ENCODE results near the gene LRRC4B. TPM values are rescaled to one million over a fixed set of nuclear protein-coding genes. Genes with fewer than 3 reads are reported as not detected.

Gene LRRC4B
- total RNA-seq, 1 donor from 2014 or later = not detected

GRCh38 chr19:50559636-50560035 is 8.6 kb downstream of the LRRC4B start:
- Mint-ChIP-seq H3K4me1 (ENCODE audit: low read depth, unreplicated experiment) (no peaks in the 10 kb centered on the region), H3K27me3 (ENCODE audit: low read depth, unreplicated experiment) (no peaks in the 10 kb centered on the region), H3K36me3 (ENCODE audit: low read depth, unreplicated experiment) (no peaks in the 10 kb centered on the region), H3K27ac (ENCODE audit: unreplicated experiment) (no peak overlapping the region), H3K9me3 (ENCODE audit: unreplicated experiment) (peaks cover 12% of the 10 kb centered on the region), H3K4me3 (ENCODE audit: unreplicated experiment) (no peak overlapping the region)
- no peak overlapping the region for H3K27ac ChIP-seq (ENCODE audit: low read depth, low read length)
- H3K9ac ChIP-seq (ENCODE audit: low read length) = no peak overlapping the region
- H3K79me2 ChIP-seq (ENCODE audit: insufficient read depth, low read length) = no peaks in the 10 kb centered on the region
- DNase-seq (ENCODE audit: low read depth) (no peak), FAIRE-seq (no peak)
- H3K4me1 ChIP-seq (ENCODE audit: insufficient read depth, low read length) = peaks cover 3% of the 10 kb centered on the region
- H3K27me3 ChIP-seq (ENCODE audit: insufficient read depth, low read length) = no peaks in the 10 kb centered on the region
- no peaks in the 10 kb centered on the region for H3K36me3 ChIP-seq (ENCODE audit: insufficient read depth, low read length)
- no peaks in the 10 kb centered on the region for H4K20me1 ChIP-seq (ENCODE audit: insufficient read depth, low read length)
- no peak for TF ChIP-seq CTCF (IDR thresholded peaks at IDR 0.05; ENCODE audit: insufficient read depth, low read depth, low read length)
- TF ChIP-seq EZH2 (IDR thresholded peaks at IDR 0.05; ENCODE audit: insufficient read depth, low read length) = no peak
- H3K4me2 ChIP-seq (ENCODE audit: low read length) = no peak overlapping the region
- no peak overlapping the region for H2AFZ ChIP-seq (ENCODE audit: low read depth, low read length)
- no peak overlapping the region for H3K4me3 ChIP-seq (ENCODE audit: insufficient read depth, low read depth, low read length)
- H3K9me3 ChIP-seq (ENCODE audit: insufficient read depth, low read depth, low read length) = no peaks in the 10 kb centered on the region

- Histone ChIP-seq H3K27ac (ENCODE audit: low read depth, low read length) (no peak overlapping the region), H3K4me3 (ENCODE audit: insufficient read depth, low read depth, low read length) (no peak overlapping the region), H3K4me1 (ENCODE audit: insufficient read depth, low read length) (peaks cover 3% of the 10 kb centered on the region), H3K27me3 (ENCODE audit: insufficient read depth, low read length) (no peaks in the 10 kb centered on the region), H3K79me2 (ENCODE audit: insufficient read depth, low read length) (no peaks in the 10 kb centered on the region), H3K9ac (ENCODE audit: low read length) (no peak overlapping the region), H3K36me3 (ENCODE audit: insufficient read depth, low read length) (no peaks in the 10 kb centered on the region), H2AFZ (ENCODE audit: low read depth, low read length) (no peak overlapping the region), H3K4me2 (ENCODE audit: low read length) (no peak overlapping the region), H4K20me1 (ENCODE audit: insufficient read depth, low read length) (no peaks in the 10 kb centered on the region), H3K9me3 (ENCODE audit: insufficient read depth, low read depth, low read length) (no peaks in the 10 kb centered on the region)
- no peak overlapping the region for H3K4me3 Mint-ChIP-seq (ENCODE audit: unreplicated experiment)
- TF ChIP-seq EZH2 (IDR thresholded peaks at IDR 0.05; ENCODE audit: insufficient read depth, low read length) (no peak), CTCF (IDR thresholded peaks at IDR 0.05; ENCODE audit: insufficient read depth, low read depth, low read length) (no peak)
- FAIRE-seq (no peak), DNase-seq (ENCODE audit: low read depth) (no peak)
- H3K36me3 Mint-ChIP-seq (ENCODE audit: low read depth, unreplicated experiment) = no peaks in the 10 kb centered on the region
- H3K27ac Mint-ChIP-seq (ENCODE audit: unreplicated experiment) = no peak overlapping the region
- H3K9me3 Mint-ChIP-seq (ENCODE audit: unreplicated experiment) = peaks cover 18% of the 10 kb centered on the region
- H3K4me1 Mint-ChIP-seq (ENCODE audit: low read depth, unreplicated experiment) = no peaks in the 10 kb centered on the region
- no peaks in the 10 kb centered on the region for H3K27me3 Mint-ChIP-seq (ENCODE audit: low read depth, unreplicated experiment)
Measured at GRCh38 chr19:50558449-50558848, 9.8 kb downstream of the LRRC4B start.

DNA sequence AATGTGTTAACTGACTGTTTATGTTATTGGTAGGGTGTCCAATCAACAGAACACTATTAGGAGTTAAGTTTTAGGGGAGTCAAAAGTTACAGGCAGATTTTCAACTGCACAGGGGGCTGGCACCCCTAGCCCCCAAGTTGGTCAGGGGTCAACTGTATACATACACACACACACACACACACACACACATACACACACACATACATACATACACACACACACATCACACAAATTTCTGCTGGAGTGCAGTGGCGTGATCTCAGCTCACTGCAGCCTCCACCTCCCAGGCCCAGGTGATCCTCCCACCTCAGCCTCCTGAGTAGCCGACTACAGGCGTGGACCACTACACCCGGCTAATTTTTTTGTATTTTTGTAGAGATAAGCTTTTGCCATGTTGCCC is 10.2 kb downstream of the LRRC4B start:
- H3K4me1 ChIP-seq (ENCODE audit: insufficient read depth, low read length) = peaks cover 3% of the 10 kb centered on the region
- H3K4me2 ChIP-seq (ENCODE audit: low read length) = no peak overlapping the region
- H3K9ac ChIP-seq (ENCODE audit: low read length) = no peak overlapping the region
- Mint-ChIP-seq H3K36me3 (ENCODE audit: low read depth, unreplicated experiment) (no peaks in the 10 kb centered on the region), H3K27me3 (ENCODE audit: low read depth, unreplicated experiment) (no peaks in the 10 kb centered on the region), H3K4me3 (ENCODE audit: unreplicated experiment) (no peak overlapping the region), H3K9me3 (ENCODE audit: unreplicated experiment) (peaks cover 22% of the 10 kb centered on the region), H3K4me1 (ENCODE audit: low read depth, unreplicated experiment) (no peaks in the 10 kb centered on the region), H3K27ac (ENCODE audit: unreplicated experiment) (no peak overlapping the region)
- FAIRE-seq (no peak), DNase-seq (ENCODE audit: low read depth) (no peak)
- H2AFZ ChIP-seq (ENCODE audit: low read depth, low read length) = no peak overlapping the region
- H3K79me2 ChIP-seq (ENCODE audit: insufficient read depth, low read length) = no peaks in the 10 kb centered on the region
- H3K27me3 ChIP-seq (ENCODE audit: insufficient read depth, low read length) = no peaks in the 10 kb centered on the region
- H3K9me3 ChIP-seq (ENCODE audit: insufficient read depth, low read depth, low read length) = no peaks in the 10 kb centered on the region
- no peak overlapping the region for H3K4me3 ChIP-seq (ENCODE audit: insufficient read depth, low read depth, low read length)
- TF ChIP-seq EZH2 (IDR thresholded peaks at IDR 0.05; ENCODE audit: insufficient read depth, low read length) = no peak
- TF ChIP-seq CTCF (IDR thresholded peaks at IDR 0.05; ENCODE audit: insufficient read depth, low read depth, low read length) = no peak
- H3K27ac ChIP-seq (ENCODE audit: low read depth, low read length) = no peak overlapping the region
- H3K36me3 ChIP-seq (ENCODE audit: insufficient read depth, low read length) = no peaks in the 10 kb centered on the region
- H4K20me1 ChIP-seq (ENCODE audit: insufficient read depth, low read length) = no peaks in the 10 kb centered on the region

All from astrocyte (in vitro differentiated cells and primary cell).